ENCODE measurements around the gene FUOM. TPM values are rescaled to one million over a fixed set of nuclear protein-coding genes. Genes with fewer than 3 reads are reported as not detected.

The FUOM gene
- total RNA-seq (2014; rRNA removed; shearing (Covaris generic)), result 2.5 and 6.2 TPM in 2 replicates

- peaks cover 10% of the 10 kb centered on the region for H3K4me1 ChIP-seq (replicated peaks)
- H3K36me3 ChIP-seq, result peaks cover 5% of the 10 kb centered on the region
- 0 out of 2 replicates have a peak, but pooled peaks cover 2% of the 10 kb centered on the region for H3K27me3 ChIP-seq (replicated peaks)
Observed at GRCh38 chr10:133357285-133358161, at the start of gene FUOM. Gene FUOM (minus strand): TSS chr10:133358019. CDS start chr10:133358007, 12 bp downstream.

GRCh38 chr10:133405844-133406527, 48.2 kb upstream of the FUOM start:
- Histone ChIP-seq H3K4me1 (replicated peaks) (peaks cover 6% of the 10 kb centered on the region; the same call in 1 of the 2 replicates), H3K27ac (no peak overlapping the region), H3K4me3 (no peak overlapping the region), H3K9me3 (replicated peaks) (peaks cover 3% of the 10 kb centered on the region; the same call in 1 of the 2 replicates), H3K36me3 (peaks cover 80% of the 10 kb centered on the region), H3K27me3 (replicated peaks) (no peaks in the 10 kb centered on the region)
- no peak for DNase-seq (ENCODE audit: low read depth in 1 of 2, low spot score in 2 of 2)

More at GRCh38 chr10:133357285-133358161, at the start of gene FUOM:
- Histone ChIP-seq H3K27ac (no peak within 1 kb of the TSS), H3K9me3 (replicated peaks) (no peaks in the 10 kb centered on the region), H3K4me3 (peak within 1 kb of the TSS; percentile 41)
- no peak for DNase-seq (ENCODE audit: low read depth in 1 of 2, low spot score in 2 of 2)

GRCh38 chr10:133405272-133405671, 47.5 kb upstream of the FUOM start:
- peaks cover 79% of the 10 kb centered on the region for H3K36me3 ChIP-seq
- H3K9me3 ChIP-seq (replicated peaks), result peaks cover 3% of the 10 kb centered on the region; the same call in 1 of the 2 replicates
- DNase-seq (ENCODE audit: low read depth in 1 of 2, low spot score in 2 of 2), result no peak
- peaks cover 6% of the 10 kb centered on the region; the same call in 1 of the 2 replicates for H3K4me1 ChIP-seq (replicated peaks)
- no peak overlapping the region for H3K27ac ChIP-seq
- H3K4me3 ChIP-seq, result no peak overlapping the region
- no peaks in the 10 kb centered on the region for H3K27me3 ChIP-seq (replicated peaks)

GRCh38 chr10:133403784-133404183, 46.0 kb upstream of the FUOM start:
- Histone ChIP-seq H3K27me3 (replicated peaks) (no peaks in the 10 kb centered on the region), H3K27ac (no peak overlapping the region), H3K4me1 (replicated peaks) (peaks cover 6% of the 10 kb centered on the region; the same call in 1 of the 2 replicates), H3K36me3 (peaks cover 77% of the 10 kb centered on the region), H3K4me3 (no peak overlapping the region), H3K9me3 (replicated peaks) (no peaks in the 10 kb centered on the region)
- DNase-seq (ENCODE audit: low read depth in 1 of 2, low spot score in 2 of 2), result no peak

- DNase-seq (ENCODE audit: low read depth in 1 of 2, low spot score in 2 of 2), result no peak
Observed at GRCh38 chr10:133403359-133403758, 45.5 kb upstream of the FUOM start.

GRCh38 chr10:133401981-133402725, 44.3 kb upstream of the FUOM start:
- no peaks in the 10 kb centered on the region for H3K9me3 ChIP-seq (replicated peaks)
- peak in 1 of 2 experiments; percentile 36 for DNase-seq (ENCODE audit: low read depth in 1 of 2, low spot score in 2 of 2)
- no peaks in the 10 kb centered on the region for H3K27me3 ChIP-seq (replicated peaks)
- peaks cover 74% of the 10 kb centered on the region for H3K36me3 ChIP-seq
- no peak overlapping the region for H3K4me3 ChIP-seq
- H3K27ac ChIP-seq, result no peak overlapping the region
- peaks cover 6% of the 10 kb centered on the region; the same call in 1 of the 2 replicates for H3K4me1 ChIP-seq (replicated peaks)

More at GRCh38 chr10:133403359-133403758, 45.5 kb upstream of the FUOM start:
- no peaks in the 10 kb centered on the region for H3K27me3 ChIP-seq (replicated peaks)
- peaks cover 79% of the 10 kb centered on the region for H3K36me3 ChIP-seq
- no peak overlapping the region for H3K4me3 ChIP-seq
- peaks cover 6% of the 10 kb centered on the region; the same call in 1 of the 2 replicates for H3K4me1 ChIP-seq (replicated peaks)
- H3K9me3 ChIP-seq (replicated peaks), result no peaks in the 10 kb centered on the region
- H3K27ac ChIP-seq, result no peak overlapping the region

GRCh38 chr10:133401500-133401899, 43.7 kb upstream of the FUOM start:
- H3K4me1 ChIP-seq (replicated peaks), result peaks cover 6% of the 10 kb centered on the region; the same call in 1 of the 2 replicates
- peaks cover 68% of the 10 kb centered on the region for H3K36me3 ChIP-seq
- H3K4me3 ChIP-seq, result no peak overlapping the region
- DNase-seq (ENCODE audit: low read depth in 1 of 2, low spot score in 2 of 2), result no peak
- no peaks in the 10 kb centered on the region for H3K9me3 ChIP-seq (replicated peaks)
- H3K27me3 ChIP-seq (replicated peaks), result no peaks in the 10 kb centered on the region
- H3K27ac ChIP-seq, result no peak overlapping the region

- DNase-seq (ENCODE audit: low read depth in 1 of 2, low spot score in 2 of 2), result no peak
- Histone ChIP-seq H3K27me3 (replicated peaks) (no peaks in the 10 kb centered on the region), H3K27ac (no peak overlapping the region), H3K36me3 (peaks cover 73% of the 10 kb centered on the region), H3K4me3 (no peak overlapping the region), H3K4me1 (replicated peaks) (peaks cover 6% of the 10 kb centered on the region; the same call in 1 of the 2 replicates), H3K9me3 (replicated peaks) (no peaks in the 10 kb centered on the region)
Observed at GRCh38 chr10:133400624-133401424, 43.0 kb upstream of the FUOM start.

- peak in 1 of 2 experiments; percentile 37 for DNase-seq (ENCODE audit: low read depth in 1 of 2, low spot score in 2 of 2)
- no peaks in the 10 kb centered on the region for H3K27me3 ChIP-seq (replicated peaks)
- H3K4me3 ChIP-seq, result no peak overlapping the region
- H3K27ac ChIP-seq, result no peak overlapping the region
- H3K36me3 ChIP-seq, result peaks cover 62% of the 10 kb centered on the region
- H3K4me1 ChIP-seq (replicated peaks), result peaks cover 8% of the 10 kb centered on the region
- no peaks in the 10 kb centered on the region for H3K9me3 ChIP-seq (replicated peaks)
Observed at GRCh38 chr10:133399123-133399601, 41.3 kb upstream of the FUOM start.

- Histone ChIP-seq H3K4me3 (no peak overlapping the region), H3K27ac (no peak overlapping the region), H3K36me3 (peaks cover 58% of the 10 kb centered on the region), H3K9me3 (replicated peaks) (no peaks in the 10 kb centered on the region), H3K27me3 (replicated peaks) (no peaks in the 10 kb centered on the region), H3K4me1 (replicated peaks) (peaks cover 8% of the 10 kb centered on the region)
- no peak for DNase-seq (ENCODE audit: low read depth in 1 of 2, low spot score in 2 of 2)
Observed at GRCh38 chr10:133397938-133398337, 40.1 kb upstream of the FUOM start.

GRCh38 chr10:133396035-133396624, 38.3 kb upstream of the FUOM start:
- no peaks in the 10 kb centered on the region for H3K27me3 ChIP-seq (replicated peaks)
- no peak overlapping the region for H3K27ac ChIP-seq
- H3K4me3 ChIP-seq, result no peak overlapping the region
- DNase-seq (ENCODE audit: low read depth in 1 of 2, low spot score in 2 of 2), result peak in 1 of 2 experiments; percentile 32
- H3K4me1 ChIP-seq (replicated peaks), result peaks cover 8% of the 10 kb centered on the region
- no peaks in the 10 kb centered on the region for H3K9me3 ChIP-seq (replicated peaks)
- peaks cover 45% of the 10 kb centered on the region for H3K36me3 ChIP-seq

- H3K27me3 ChIP-seq (replicated peaks), result no peaks in the 10 kb centered on the region
- peak in 1 of 2 experiments; percentile 36 for DNase-seq (ENCODE audit: low read depth in 1 of 2, low spot score in 2 of 2)
- no peaks in the 10 kb centered on the region for H3K9me3 ChIP-seq (replicated peaks)
- H3K36me3 ChIP-seq, result peaks cover 36% of the 10 kb centered on the region
- H3K4me3 ChIP-seq, result peak overlapping the region; percentile 77
- peak overlapping the region; percentile 57 for H3K27ac ChIP-seq
- H3K4me1 ChIP-seq (replicated peaks), result peaks cover 8% of the 10 kb centered on the region
Observed at GRCh38 chr10:133394801-133395221, 37.0 kb upstream of the FUOM start.
